Fibroblast of lung (primary cell): ENCODE results near the gene GRIN2A.

Source experiments
- CTCF ChIP-seq, 2 donors: IDR thresholded peaks in 1 of 2; conservative IDR thresholded peaks in 1 of 2; 1 replicate in 1 of 2; 2 replicates in 1 of 2; pipeline ENCODE4 v1.5.1; 2011 to 2012; ENCODE audit warnings: low read length in 2 of 2, control low read depth in 1 of 2, inconsistent platforms in 1 of 2, low read depth in 1 of 2, mild to moderate bottlenecking in 1 of 2
- EZH2 ChIP-seq: IDR thresholded peaks from 2 replicates; pipeline ENCODE4 v1.5.1; 2012; ENCODE audit warnings: low read length, control low read depth, mild to moderate bottlenecking; ENCODE audit errors: missing control alignments

GRCh38 chr16:10202649-10203048, 20.4 kb upstream of the GRIN2A start:
- TF ChIP-seq CTCF (conservative IDR thresholded peaks at IDR 0.05 in 1 of 2, IDR thresholded peaks at IDR 0.05 in 1 of 2; ENCODE audit: low read depth in 1 of 2, low read length in 2 of 2) (no peak), EZH2 (no peak)
